HTR-8/SVneo (cell line): ENCODE results near the gene STX1B.

Source experiments
- DNase-seq: peaks from one replicate; pipeline ENCODE4 v3.0.0; 2011; ENCODE audit warnings: low spot score, mixed read lengths; ENCODE audit not compliant: insufficient read length
- FAIRE-seq: peaks from 2 replicates; lab custom pipeline; 2011; peaks lifted over from hg19 to GRCh38; lab: Jason Lieb, UNC

The STX1B gene

GRCh38 chr16:30997725-30998711 lies 12.4 kb downstream of the STX1B start:
- DNase-seq (peak; percentile 97), FAIRE-seq (peak; percentile 9)

- no peak for FAIRE-seq
Observed at GRCh38 chr16:30996985-30997724, 13.3 kb downstream of the STX1B start.

GRCh38 chr16:30996324-30996984 lies 14.0 kb downstream of the STX1B start:
- no peak for FAIRE-seq
- DNase-seq, result no peak

More at GRCh38 chr16:30996985-30997724, 13.3 kb downstream of the STX1B start:
- DNase-seq, result peak; percentile 82

- no peak for DNase-seq
Observed at GRCh38 chr16:30995927-30996323, 14.5 kb downstream of the STX1B start.

GRCh38 chr16:30992931-30993816 lies 17.3 kb downstream of the STX1B start:
- DNase-seq, result no peak
- no peak for FAIRE-seq

More at GRCh38 chr16:30995927-30996323, 14.5 kb downstream of the STX1B start:
- no peak for FAIRE-seq

GRCh38 chr16:30992276-30992780 lies 18.1 kb downstream of the STX1B start:
- FAIRE-seq (peak; percentile 57), DNase-seq (no peak)

GRCh38 chr16:30991052-30991451 lies 19.4 kb downstream of the STX1B start:
- DNase-seq (no peak), FAIRE-seq (no peak)

- DNase-seq (no peak), FAIRE-seq (no peak)
Observed at GRCh38 chr16:30990105-30990504, 20.3 kb downstream of the STX1B start.

- DNase-seq (no peak), FAIRE-seq (no peak)
Observed at GRCh38 chr16:30989469-30990047, 20.9 kb downstream of the STX1B start.

- no peak for DNase-seq
- no peak for FAIRE-seq
Observed at GRCh38 chr16:30987581-30988190, 22.8 kb downstream of the STX1B start.

GRCh38 chr16:30986129-30986991 lies 24.1 kb downstream of the STX1B start:
- FAIRE-seq (peak; percentile 77), DNase-seq (no peak)

- DNase-seq, result peak; percentile 51
- peak; percentile 90 for FAIRE-seq
Observed at GRCh38 chr16:30985401-30986128, 24.9 kb downstream of the STX1B start.

GRCh38 chr16:30984669-30985400 lies 25.6 kb downstream of the STX1B start, which contains the start of gene HSD3B7:
HSD3B7 (plus strand) TSS chr16:30985207; CDS start chr16:30985659, 452 bp downstream.
- DNase-seq (peak; percentile 96), FAIRE-seq (peak; percentile 78)

GRCh38 chr16:30983898-30984610 lies 26.4 kb downstream of the STX1B start:
- no peak for FAIRE-seq
- no peak for DNase-seq

GRCh38 chr16:30983289-30983889 lies 27.0 kb downstream of the STX1B start:
- no peak for FAIRE-seq
- no peak for DNase-seq
